Neuronal stem cell (in vitro differentiated cells): ENCODE measurements around the gene ADGRV1.

ENCODE experiments used
- DNase-seq: peaks from one replicate; pipeline ENCODE4 v3.0.0-alpha.2; 2013; ENCODE audit warnings: low spot score
- H2AFZ ChIP-seq: one replicate; pipeline ENCODE4 v1.6.1; 2013; ENCODE audit warnings: mild to moderate bottlenecking, low read length, inconsistent platforms
- H2AK5ac ChIP-seq: 2 replicates; pipeline ENCODE4 v1.6.1; 2013; ENCODE audit warnings: low read depth, mild to moderate bottlenecking, inconsistent platforms, low read length, moderate library complexity, mixed read lengths
- H2BK120ac ChIP-seq: 2 replicates; pipeline ENCODE4 v1.6.1; 2013; ENCODE audit warnings: low read depth, mild to moderate bottlenecking, inconsistent platforms, low read length, moderate library complexity, mixed read lengths
- H2BK12ac ChIP-seq: one replicate; pipeline ENCODE4 v1.6.1; 2013; ENCODE audit warnings: low read length, inconsistent platforms
- H2BK15ac ChIP-seq: 2 replicates; pipeline ENCODE4 v1.6.1; 2013; ENCODE audit warnings: mild to moderate bottlenecking, low read length, inconsistent platforms, mixed read lengths
- H2BK5ac ChIP-seq: one replicate; pipeline ENCODE4 v1.6.1; 2013; ENCODE audit warnings: inconsistent platforms, mild to moderate bottlenecking, low read length, moderate library complexity
- H3K14ac ChIP-seq: one replicate; pipeline ENCODE4 v1.6.1; 2013; ENCODE audit warnings: low read length, inconsistent platforms
- H3K18ac ChIP-seq: 2 replicates; pipeline ENCODE4 v1.6.1; 2013; ENCODE audit warnings: low read length, inconsistent platforms
- H3K23ac ChIP-seq: 2 replicates; pipeline ENCODE4 v1.6.1; 2013; ENCODE audit warnings: low read depth, mild to moderate bottlenecking, mixed read lengths, low read length, inconsistent platforms; ENCODE audit not compliant: poor library complexity
- H3K27ac ChIP-seq: replicated peaks from 3 replicates; pipeline ENCODE4 v1.5.1; 2013; ENCODE audit warnings: low read length, inconsistent platforms
- H3K27me3 ChIP-seq, 3 experiments: 2 replicates each; pipeline ENCODE4 v1.6.1; 2013; ENCODE audit warnings: low read length in 3 of 3, mild to moderate bottlenecking in 2 of 3, inconsistent platforms in 1 of 3, low read depth in 1 of 3, mixed read lengths in 1 of 3, moderate library complexity in 1 of 3; ENCODE audit not compliant: control insufficient read depth in 3 of 3, insufficient read depth in 3 of 3
- H3K36me3 ChIP-seq, 2 donors: replicated peaks in 1 of 2; 2 replicates each; pipeline ENCODE4 v1.6.1; 2013; ENCODE audit warnings: low read length in 2 of 2; ENCODE audit not compliant: control insufficient read depth in 2 of 2, insufficient read depth in 2 of 2
- H3K4ac ChIP-seq: 2 replicates; pipeline ENCODE4 v1.6.1; 2013; ENCODE audit warnings: inconsistent platforms, mild to moderate bottlenecking, low read length, moderate library complexity
- H3K4me1 ChIP-seq, 2 donors: 1 replicate in 1 of 2; 2 replicates in 1 of 2; pipeline ENCODE4 v1.6.1; 2013; ENCODE audit warnings: low read length in 2 of 2, low read depth in 1 of 2; ENCODE audit not compliant: control insufficient read depth in 2 of 2, insufficient read depth in 1 of 2
- H3K4me2 ChIP-seq: one replicate; pipeline ENCODE4 v1.6.1; 2013; ENCODE audit warnings: mild to moderate bottlenecking, low read length, inconsistent platforms; ENCODE audit not compliant: insufficient read depth, poor library complexity, severe bottlenecking
- H3K4me3 ChIP-seq, 2 donors: 2 replicates each; pipeline ENCODE4 v1.5.1; 2013; ENCODE audit warnings: low read length in 2 of 2, mild to moderate bottlenecking in 2 of 2, inconsistent platforms in 1 of 2, moderate library complexity in 1 of 2
- H3K79me1 ChIP-seq: one replicate; pipeline ENCODE4 v1.6.1; 2013; ENCODE audit warnings: low read depth, mild to moderate bottlenecking, inconsistent platforms, low read length, moderate library complexity
- H3K9ac ChIP-seq: one replicate; pipeline ENCODE4 v1.6.1; 2013; ENCODE audit warnings: mild to moderate bottlenecking, low read depth, low read length, inconsistent platforms; ENCODE audit not compliant: poor library complexity
- H3K9me3 ChIP-seq, 2 donors: replicated peaks in 1 of 2; 2 replicates each; pipeline versions ENCODE3 to v1.6.1; 2013; ENCODE audit warnings: low read length in 2 of 2, mild to moderate bottlenecking in 2 of 2, inconsistent platforms in 1 of 2, low read depth in 1 of 2, mixed read lengths in 1 of 2, moderate library complexity in 1 of 2; ENCODE audit not compliant: control insufficient read depth in 2 of 2, insufficient read depth in 1 of 2
- H4K8ac ChIP-seq: one replicate; pipeline ENCODE4 v1.6.1; 2013; ENCODE audit warnings: low read depth, mild to moderate bottlenecking, inconsistent platforms, low read length, moderate library complexity
- H4K91ac ChIP-seq: one replicate; pipeline ENCODE4 v1.6.1; 2013; ENCODE audit warnings: low read length, low read depth, mild to moderate bottlenecking, inconsistent platforms; ENCODE audit not compliant: poor library complexity
- WGBS, 2 donors: extraction: QIAGEN DNeasy Blood & Tissue Kit; methylation state at CpG; one replicate each; pipeline ENCODE4 v1.1.7; 2013; ENCODE audit warnings: missing lambda C conversion rate in 2 of 2, mixed read lengths in 1 of 2; ENCODE audit not compliant: insufficient read length in 2 of 2, insufficient replicate concordance in 1 of 2; ENCODE audit errors: extremely low coverage in 2 of 2; 5-methylcytosine and 5-hydroxymethylcytosine counted together

Gene ADGRV1

DNA sequence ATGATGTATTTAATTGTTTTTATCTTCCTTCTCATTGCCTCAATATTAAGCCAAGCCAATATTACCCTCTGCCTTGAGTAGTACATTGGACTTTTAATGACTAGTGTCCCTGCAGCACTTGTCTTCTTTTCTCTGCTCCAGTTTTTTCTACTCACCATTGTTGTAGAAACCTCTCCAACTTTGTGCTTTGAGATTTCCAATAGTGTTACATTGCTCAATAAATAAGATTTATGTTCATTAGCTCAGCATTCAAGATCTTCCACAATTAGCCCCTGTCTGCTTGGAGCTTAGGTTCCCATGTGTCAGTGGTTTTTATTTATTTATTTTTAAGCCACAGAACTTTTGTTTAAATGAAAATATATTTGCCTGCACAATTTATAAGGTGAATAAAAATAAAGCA is 145.3 kb downstream of the ADGRV1 start:
- no peak for DNase-seq
- Histone ChIP-seq H2BK12ac (no peak overlapping the region), H3K4ac (no peak overlapping the region), H3K36me3 (peaks cover 0 to 54% of the 10 kb centered on the region in 2 donors), H4K91ac (no peak overlapping the region), H3K4me2 (no peak overlapping the region), H3K4me1 (peaks cover 0 to 3% of the 10 kb centered on the region in 2 donors), H4K8ac (no peak overlapping the region), H2AK5ac (no peak overlapping the region), H2AFZ (no peak overlapping the region), H2BK5ac (no peak overlapping the region), H3K79me1 (no peaks in the 10 kb centered on the region), H3K9me3 (no peaks in the 10 kb centered on the region), H3K14ac (no peak overlapping the region), H3K9ac (no peak overlapping the region), H3K27ac (no peak overlapping the region), H2BK120ac (no peak overlapping the region), H3K18ac (no peak overlapping the region), H3K23ac (no peak overlapping the region), H2BK15ac (no peak overlapping the region), H3K4me3 (no peak overlapping the region), H3K27me3 (no peaks in the 10 kb centered on the region)

GRCh38 chr5:90707698-90708097 is 149.1 kb downstream of the ADGRV1 start:
- WGBS, 2 donors, result no CpG with 5 or more reads among the region's 1 CpG
- no peak overlapping the region for H2BK5ac ChIP-seq
- no peak overlapping the region for H2BK15ac ChIP-seq

GRCh38 chr5:90709323-90710155 is 150.9 kb downstream of the ADGRV1 start:
- H3K4me2 ChIP-seq, result no peak overlapping the region
- H3K27me3 ChIP-seq, result no peaks in the 10 kb centered on the region
- no peak overlapping the region for H3K9ac ChIP-seq
- H3K4me3 ChIP-seq, result no peak overlapping the region
- no peak overlapping the region for H4K8ac ChIP-seq
- H3K18ac ChIP-seq, result no peak overlapping the region
- H3K23ac ChIP-seq, result no peak overlapping the region
- no peak overlapping the region for H3K4ac ChIP-seq
- H3K79me1 ChIP-seq, result no peaks in the 10 kb centered on the region
- peak; percentile 27 for DNase-seq
- no CpG with 5 or more reads among the region's 1 CpG for WGBS, 2 donors
- peaks cover 0 to 76% of the 10 kb centered on the region in 2 donors for H3K36me3 ChIP-seq
- H2BK12ac ChIP-seq, result no peak overlapping the region
- no peak overlapping the region for H2BK5ac ChIP-seq
- H4K91ac ChIP-seq, result no peak overlapping the region
- H2AK5ac ChIP-seq, result no peak overlapping the region
- no peak overlapping the region for H3K14ac ChIP-seq
- H3K4me1 ChIP-seq, result no peaks in the 10 kb centered on the region
- no peak overlapping the region for H3K27ac ChIP-seq
- no peak overlapping the region for H2BK15ac ChIP-seq
- H2AFZ ChIP-seq, result no peak overlapping the region
- H3K9me3 ChIP-seq, result no peaks in the 10 kb centered on the region
- H2BK120ac ChIP-seq, result no peak overlapping the region

More at GRCh38 chr5:90707698-90708097, 149.1 kb downstream of the ADGRV1 start:
- H3K23ac ChIP-seq, result no peak overlapping the region
- H2BK120ac ChIP-seq, result no peak overlapping the region
- H3K27me3 ChIP-seq, result no peaks in the 10 kb centered on the region
- no peaks in the 10 kb centered on the region for H3K9me3 ChIP-seq
- H3K79me1 ChIP-seq, result no peaks in the 10 kb centered on the region
- no peak overlapping the region for H2BK12ac ChIP-seq
- H3K9ac ChIP-seq, result no peak overlapping the region
- peaks cover 0 to 74% of the 10 kb centered on the region in 2 donors for H3K36me3 ChIP-seq
- no peak overlapping the region for H2AFZ ChIP-seq
- no peak overlapping the region for H2AK5ac ChIP-seq
- H3K4me3 ChIP-seq, result no peak overlapping the region
- H3K4ac ChIP-seq, result no peak overlapping the region
- no peak overlapping the region for H3K18ac ChIP-seq
- no peaks in the 10 kb centered on the region for H3K4me1 ChIP-seq
- H4K91ac ChIP-seq, result no peak overlapping the region
- no peak overlapping the region for H3K27ac ChIP-seq
- DNase-seq, result no peak
- no peak overlapping the region for H3K14ac ChIP-seq
- no peak overlapping the region for H3K4me2 ChIP-seq
- no peak overlapping the region for H4K8ac ChIP-seq

GRCh38 chr5:90718387-90718786 is 159.8 kb downstream of the ADGRV1 start:
- H3K9me3 ChIP-seq, result no peaks in the 10 kb centered on the region
- peaks cover 0 to 43% of the 10 kb centered on the region in 2 donors for H3K36me3 ChIP-seq

More at GRCh38 chr5:90718387-90718786, 159.8 kb downstream of the ADGRV1 start:
- Histone ChIP-seq H2BK15ac (no peak overlapping the region), H3K4me1 (no peaks in the 10 kb centered on the region), H3K18ac (no peak overlapping the region), H3K4me2 (no peak overlapping the region), H3K4me3 (no peak overlapping the region), H4K91ac (no peak overlapping the region), H2BK5ac (no peak overlapping the region), H2AK5ac (no peak overlapping the region), H3K14ac (no peak overlapping the region), H3K23ac (no peak overlapping the region), H2BK12ac (no peak overlapping the region), H3K4ac (no peak overlapping the region), H2AFZ (no peak overlapping the region), H3K9ac (no peak overlapping the region), H2BK120ac (no peak overlapping the region), H4K8ac (no peak overlapping the region), H3K27ac (no peak overlapping the region), H3K27me3 (no peaks in the 10 kb centered on the region), H3K79me1 (no peaks in the 10 kb centered on the region)
- DNase-seq, result no peak
